ENCODE measurements around the gene ARID4B.

Gene ARID4B

GRCh38 chr1:235236128-235236527 is 91.9 kb downstream of the ARID4B start:
- Histone ChIP-seq H3K27ac (ENCODE audit: low read length) (no peak overlapping the region), H3K4me1 (ENCODE audit: low read length) (peaks cover 5% of the 10 kb centered on the region), H2AFZ (ENCODE audit: low read depth, low read length) (no peak overlapping the region), H3K4me2 (ENCODE audit: low read length) (no peak overlapping the region), H3K9ac (ENCODE audit: low read length) (no peak overlapping the region), H3K9me3 (ENCODE audit: insufficient read depth, low read length) (no peaks in the 10 kb centered on the region), H3K79me2 (ENCODE audit: low read length) (no peaks in the 10 kb centered on the region), H4K20me1 (ENCODE audit: insufficient read depth, low read length) (no peaks in the 10 kb centered on the region), H3K36me3 (replicated peaks; ENCODE audit: low read depth, low read length) (peaks cover 34% of the 10 kb centered on the region), H3K4me3 (ENCODE audit: low read length) (no peak overlapping the region), H3K27me3 (ENCODE audit: low read depth, low read length) (no peaks in the 10 kb centered on the region)
- TF ChIP-seq EZH2phosphoT487 (IDR thresholded peaks at IDR 0.05; ENCODE audit: low read depth) = no peak
- TF ChIP-seq CTCF (IDR thresholded peaks at IDR 0.05; ENCODE audit: low read depth, low read length) = no peak

- TF ChIP-seq EZH2phosphoT487 (IDR thresholded peaks at IDR 0.05; ENCODE audit: low read depth) = no peak
- TF ChIP-seq CTCF (IDR thresholded peaks at IDR 0.05; ENCODE audit: low read depth, low read length) = no peak
- no peaks in the 10 kb centered on the region for H3K4me1 ChIP-seq (ENCODE audit: low read length)
- H3K4me2 ChIP-seq (ENCODE audit: low read length) = no peak overlapping the region
- no peak overlapping the region for H2AFZ ChIP-seq (ENCODE audit: low read depth, low read length)
- peaks cover 14% of the 10 kb centered on the region for H3K36me3 ChIP-seq (replicated peaks; ENCODE audit: low read depth, low read length)
- no peak overlapping the region for H3K4me3 ChIP-seq (ENCODE audit: low read length)
- no peaks in the 10 kb centered on the region for H4K20me1 ChIP-seq (ENCODE audit: insufficient read depth, low read length)
- H3K79me2 ChIP-seq (ENCODE audit: low read length) = no peaks in the 10 kb centered on the region
- H3K27me3 ChIP-seq (ENCODE audit: low read depth, low read length) = no peaks in the 10 kb centered on the region
- no peaks in the 10 kb centered on the region for H3K9me3 ChIP-seq (ENCODE audit: insufficient read depth, low read length)
- no peak overlapping the region for H3K27ac ChIP-seq (ENCODE audit: low read length)
- no peak overlapping the region for H3K9ac ChIP-seq (ENCODE audit: low read length)
These were observed 98.1 kb downstream of the ARID4B start for GRCh38 chr1:235229868-235230267.

GRCh38 chr1:235227414-235227813 is 100.6 kb downstream of the ARID4B start:
- Histone ChIP-seq H3K4me2 (ENCODE audit: low read length) (no peak overlapping the region), H3K36me3 (replicated peaks; ENCODE audit: low read depth, low read length) (peaks cover 11% of the 10 kb centered on the region), H3K79me2 (ENCODE audit: low read length) (no peaks in the 10 kb centered on the region), H3K4me3 (ENCODE audit: low read length) (no peak overlapping the region), H2AFZ (ENCODE audit: low read depth, low read length) (no peak overlapping the region), H3K9me3 (ENCODE audit: insufficient read depth, low read length) (no peaks in the 10 kb centered on the region), H4K20me1 (ENCODE audit: insufficient read depth, low read length) (no peaks in the 10 kb centered on the region), H3K9ac (ENCODE audit: low read length) (no peak overlapping the region), H3K27me3 (ENCODE audit: low read depth, low read length) (no peaks in the 10 kb centered on the region), H3K4me1 (ENCODE audit: low read length) (no peaks in the 10 kb centered on the region), H3K27ac (ENCODE audit: low read length) (no peak overlapping the region)
- TF ChIP-seq EZH2phosphoT487 (IDR thresholded peaks at IDR 0.05; ENCODE audit: low read depth) (no peak), CTCF (IDR thresholded peaks at IDR 0.05; ENCODE audit: low read depth, low read length) (no peak)

- Histone ChIP-seq H3K4me3 (ENCODE audit: low read length) (no peak overlapping the region), H3K36me3 (replicated peaks; ENCODE audit: low read depth, low read length) (peaks cover 16% of the 10 kb centered on the region), H2AFZ (ENCODE audit: low read depth, low read length) (no peak overlapping the region), H3K9ac (ENCODE audit: low read length) (no peak overlapping the region), H4K20me1 (ENCODE audit: insufficient read depth, low read length) (no peaks in the 10 kb centered on the region), H3K9me3 (ENCODE audit: insufficient read depth, low read length) (no peaks in the 10 kb centered on the region), H3K27ac (ENCODE audit: low read length) (no peak overlapping the region), H3K4me1 (ENCODE audit: low read length) (no peaks in the 10 kb centered on the region), H3K27me3 (ENCODE audit: low read depth, low read length) (no peaks in the 10 kb centered on the region), H3K4me2 (ENCODE audit: low read length) (no peak overlapping the region), H3K79me2 (ENCODE audit: low read length) (no peaks in the 10 kb centered on the region)
- TF ChIP-seq EZH2phosphoT487 (IDR thresholded peaks at IDR 0.05; ENCODE audit: low read depth) = no peak
- no peak for TF ChIP-seq CTCF (IDR thresholded peaks at IDR 0.05; ENCODE audit: low read depth, low read length)
These were observed 101.0 kb downstream of the ARID4B start for GRCh38 chr1:235226933-235227332.
